H1 (cell line): Measurements from ENCODE around the gene RPSA. TPM values are rescaled to one million over a fixed set of nuclear protein-coding genes. Genes with fewer than 3 reads are reported as not detected.

Source experiments
- CTCF ChIA-PET: fragments of 300-600 bp; sonication (Branson Sonifier 250); formaldehyde crosslinking; loops from one replicate; lab custom pipeline; 2021; ENCODE audit not compliant: partially characterized antibody; lab: Charles Lee
- POLR2A ChIA-PET: fragments of 300-600 bp; sonication (Branson Sonifier 250); formaldehyde crosslinking; loops from one replicate; lab custom pipeline; 2021; ENCODE audit warnings: inconsistent platforms; ENCODE audit not compliant: partially characterized antibody; lab: Charles Lee
- DNase-seq, 2 experiments: peaks; one replicate each; pipeline versions ENCODE4 v3.0.0 to v3.0.0-alpha.2; 2010 to 2022; ENCODE audit warnings: low spot score in 2 of 2, low read depth in 1 of 2, mixed read lengths in 1 of 2
- FAIRE-seq: peaks from 2 replicates; lab custom pipeline; 2011; peaks lifted over from hg19 to GRCh38; lab: Jason Lieb, UNC
- H2AFZ ChIP-seq: 2 replicates; pipeline ENCODE4 v1.8.1; 2012; ENCODE audit warnings: low read length, inconsistent platforms
- H2AK5ac ChIP-seq: 2 replicates; pipeline ENCODE4 v1.6.1; 2013; ENCODE audit warnings: low read depth, low read length
- H2BK120ac ChIP-seq: replicated peaks from 2 replicates; pipeline ENCODE3; 2013; ENCODE audit warnings: low read depth, low read length, inconsistent platforms
- H2BK12ac ChIP-seq: 2 replicates; pipeline ENCODE4 v1.6.1; 2013; ENCODE audit warnings: low read depth, low read length
- H2BK15ac ChIP-seq: 2 replicates; pipeline ENCODE4 v1.6.1; 2013; ENCODE audit warnings: low read length
- H2BK20ac ChIP-seq: 2 replicates; pipeline ENCODE4 v1.6.1; 2013; ENCODE audit warnings: low read length
- H2BK5ac ChIP-seq: 2 replicates; pipeline ENCODE4 v1.6.1; 2013; ENCODE audit warnings: low read depth, low read length
- H3K14ac ChIP-seq: 2 replicates; pipeline ENCODE4 v1.6.1; 2013; ENCODE audit warnings: inconsistent platforms; ENCODE audit not compliant: insufficient read length
- H3K18ac ChIP-seq: 2 replicates; pipeline ENCODE4 v1.6.1; 2013; ENCODE audit warnings: low read length; ENCODE audit errors: extremely low read depth
- H3K23ac ChIP-seq: 2 replicates; pipeline ENCODE4 v1.6.1; 2013; ENCODE audit warnings: inconsistent platforms; ENCODE audit not compliant: insufficient read length
- H3K23me2 ChIP-seq: 2 replicates; pipeline ENCODE4 v1.6.1; 2013; ENCODE audit warnings: low read depth, low read length
- H3K27ac ChIP-seq: 2 replicates; pipeline ENCODE4 v1.6.1; 2011; ENCODE audit warnings: low read depth, low read length, inconsistent platforms
- H3K27me3 ChIP-seq, 4 experiments: replicated peaks in 1 of 4; 1 replicate in 1 of 4; 2 replicates in 3 of 4; pipeline versions ENCODE4 v1.6.1 to v1.8.1; 2011 to 2013; ENCODE audit warnings: low read length in 3 of 4, mild to moderate bottlenecking in 3 of 4, inconsistent platforms in 2 of 4, mixed read lengths in 2 of 4, moderate library complexity in 1 of 4; ENCODE audit not compliant: control insufficient read depth in 3 of 4, insufficient read depth in 3 of 4; ENCODE audit errors: extremely low read depth in 1 of 4
- H3K36me3 ChIP-seq, 4 experiments: 2 replicates each; pipeline versions ENCODE4 v1.6.1 to v1.8.1; 2011 to 2013; ENCODE audit warnings: mild to moderate bottlenecking in 4 of 4, low read length in 3 of 4, moderate library complexity in 2 of 4, control low read depth in 1 of 4, inconsistent platforms in 1 of 4; ENCODE audit not compliant: insufficient read depth in 4 of 4, control insufficient read depth in 2 of 4
- H3K4ac ChIP-seq: replicated peaks from 2 replicates; pipeline ENCODE3; 2013; ENCODE audit warnings: low read length, low read depth, mixed read lengths, inconsistent platforms; ENCODE audit not compliant: insufficient read length
- H3K4me1 ChIP-seq, 4 experiments: replicated peaks in 1 of 4; 1 replicate in 1 of 4; 2 replicates in 3 of 4; pipeline versions ENCODE4 v1.6.1 to v1.8.1; 2011 to 2013; ENCODE audit warnings: low read length in 3 of 4, inconsistent platforms in 2 of 4, mixed read lengths in 1 of 4; ENCODE audit not compliant: insufficient read depth in 4 of 4, control insufficient read depth in 3 of 4
- H3K4me2 ChIP-seq, 2 experiments: 2 replicates each; pipeline versions ENCODE4 v1.6.1 to v1.8.1; 2011 to 2013; ENCODE audit warnings: low read depth in 2 of 2, low read length in 2 of 2, control low read depth in 1 of 2, inconsistent platforms in 1 of 2, mild to moderate bottlenecking in 1 of 2; ENCODE audit not compliant: insufficient read depth in 1 of 2
- H3K4me3 ChIP-seq, 4 experiments: fragments of 200-600, 300-600 bp in 1 of 4; sonication (generic), shearing (Covaris generic), sonication (Bioruptor Twin) in 1 of 4; 2 replicates each; pipeline versions ENCODE4 v1.5.1 to v1.8.1; 2011 to 2016; ENCODE audit warnings: low read length in 4 of 4, low read depth in 3 of 4, control low read depth in 2 of 4, inconsistent platforms in 2 of 4, mild to moderate bottlenecking in 2 of 4, mixed read lengths in 1 of 4, moderate library complexity in 1 of 4; ENCODE audit not compliant: insufficient read depth in 2 of 4; ENCODE audit errors: extremely low read depth in 1 of 4
- H3K56ac ChIP-seq: replicated peaks from 2 replicates; pipeline ENCODE3; 2013; ENCODE audit warnings: low read depth, mild to moderate bottlenecking, mixed read lengths, low read length, inconsistent platforms; ENCODE audit not compliant: insufficient read length
- H3K79me1 ChIP-seq: 2 replicates; pipeline ENCODE4 v1.6.1; 2013; ENCODE audit warnings: low read depth, low read length, control low read depth
- H3K79me2 ChIP-seq, 2 experiments: 2 replicates each; pipeline versions ENCODE4 v1.6.1 to v1.8.1; 2012 to 2013; ENCODE audit warnings: low read length in 2 of 2, mild to moderate bottlenecking in 2 of 2, inconsistent platforms in 1 of 2; ENCODE audit not compliant: insufficient read depth in 2 of 2, control insufficient read depth in 1 of 2
- H3K9ac ChIP-seq, 4 experiments: replicated peaks in 1 of 4; 1 replicate in 1 of 4; 2 replicates in 3 of 4; pipeline versions ENCODE4 v1.6.1 to v1.8.1; 2011 to 2013; ENCODE audit warnings: low read depth in 3 of 4, low read length in 3 of 4, control low read depth in 2 of 4, mild to moderate bottlenecking in 2 of 4, moderate library complexity in 2 of 4, inconsistent platforms in 1 of 4; ENCODE audit errors: extremely low read depth in 1 of 4
- H3K9me3 ChIP-seq, 2 experiments: 2 replicates each; pipeline versions ENCODE4 v1.6.1 to v1.8.1; 2012 to 2013; ENCODE audit warnings: mild to moderate bottlenecking in 2 of 2, moderate library complexity in 2 of 2, control low read depth in 1 of 2, inconsistent platforms in 1 of 2, low read depth in 1 of 2, low read length in 1 of 2, mixed read lengths in 1 of 2; ENCODE audit not compliant: insufficient read depth in 2 of 2
- H4K20me1 ChIP-seq, 2 experiments: replicated peaks in 1 of 2; 2 replicates each; pipeline versions ENCODE3 to v1.8.1; 2011 to 2013; ENCODE audit warnings: inconsistent platforms in 2 of 2, low read length in 2 of 2, mild to moderate bottlenecking in 1 of 2; ENCODE audit not compliant: insufficient read depth in 2 of 2, control insufficient read depth in 1 of 2
- H4K5ac ChIP-seq: 2 replicates; pipeline ENCODE4 v1.6.1; 2013; ENCODE audit warnings: low read length, low read depth, mixed read lengths, inconsistent platforms; ENCODE audit not compliant: insufficient read length
- H4K8ac ChIP-seq: 2 replicates; pipeline ENCODE4 v1.8.0; 2013; ENCODE audit warnings: mild to moderate bottlenecking, moderate library complexity, low read length, inconsistent platforms; ENCODE audit not compliant: insufficient read depth; ENCODE audit errors: extremely low read depth
- H4K91ac ChIP-seq: replicated peaks from 2 replicates; pipeline ENCODE3; 2013; ENCODE audit warnings: low read length, mixed read lengths, inconsistent platforms; ENCODE audit not compliant: insufficient read length
- ASH2L ChIP-seq: fragments of 200-600, 300-600 bp; sonication (generic); IDR thresholded peaks from one replicate; pipeline ENCODE4 v1.7.1; 2017; ENCODE audit warnings: low read length
- BACH1 ChIP-seq: IDR thresholded peaks from 2 replicates; pipeline ENCODE4 v1.6.1; 2012; ENCODE audit warnings: low read length, improper control_type of control experiment
- BCL11A ChIP-seq, 2 experiments: IDR thresholded peaks; one replicate each; pipeline ENCODE4 v1.6.1; 2011; ENCODE audit warnings: low read depth in 2 of 2, low read length in 2 of 2, mild to moderate bottlenecking in 2 of 2
- E2F6 ChIP-seq: IDR thresholded peaks from 2 replicates; pipeline ENCODE4 v1.6.1; 2012; ENCODE audit warnings: inconsistent platforms
- EGR1 ChIP-seq: IDR thresholded peaks from 2 replicates; pipeline ENCODE4 v1.6.1; 2011; ENCODE audit warnings: low read depth, low read length, borderline replicate concordance
- JUND ChIP-seq: IDR thresholded peaks from 2 replicates; pipeline ENCODE4 v1.6.1; 2011; ENCODE audit warnings: mild to moderate bottlenecking, improper control_type of control experiment, low read length
- KDM5A ChIP-seq: fragments of 200-600 bp; IDR thresholded peaks from 2 replicates; pipeline ENCODE4 v1.7.1; 2012; ENCODE audit warnings: mild to moderate bottlenecking, low read length, inconsistent platforms, mixed read lengths
- POLR2A ChIP-seq, 2 experiments: IDR thresholded peaks; 1 replicate in 1 of 2; 2 replicates in 1 of 2; pipeline ENCODE4 v1.6.1; 2011; ENCODE audit warnings: low read depth in 2 of 2, low read length in 2 of 2, mild to moderate bottlenecking in 2 of 2; ENCODE audit errors: control extremely low read depth in 1 of 2
- POLR2AphosphoS5 ChIP-seq: IDR thresholded peaks from 2 replicates; pipeline ENCODE4 v1.6.1; 2011; ENCODE audit warnings: low read depth, low read length
- RAD21 ChIP-seq, 2 experiments: IDR thresholded peaks in 1 of 2; conservative IDR thresholded peaks in 1 of 2; 2 replicates each; pipeline ENCODE4 v1.6.1; 2011; ENCODE audit warnings: low read depth in 2 of 2, low read length in 2 of 2, improper control_type of control experiment in 1 of 2, inconsistent platforms in 1 of 2, mild to moderate bottlenecking in 1 of 2, moderate library complexity in 1 of 2
- RBBP5 ChIP-seq: IDR thresholded peaks from 2 replicates; pipeline ENCODE4 v1.7.1; 2012; ENCODE audit warnings: low read depth, mild to moderate bottlenecking, inconsistent platforms, low read length, moderate library complexity, borderline replicate concordance
- SUZ12 ChIP-seq: fragments of 200-600 bp; sonication (generic); IDR thresholded peaks from 2 replicates; pipeline ENCODE4 v1.6.1; 2012; ENCODE audit warnings: mild to moderate bottlenecking, inconsistent platforms, low read length, moderate library complexity, mixed read lengths
- WGBS, 2 experiments: shearing (Covaris generic) in 1 of 2; methylation state at CpG; one replicate each; pipeline versions ENCODE4 v1.1.6 to v1.1.7; 2013 to 2015; ENCODE audit warnings: low lambda C conversion rate in 2 of 2, mixed read lengths in 2 of 2, inconsistent platforms in 1 of 2, low coverage in 1 of 2, missing lambda C conversion rate in 1 of 2; ENCODE audit not compliant: insufficient replicate concordance in 2 of 2, insufficient coverage in 1 of 2, insufficient read length in 1 of 2; ENCODE audit errors: extremely low coverage in 1 of 2, missing lambda C conversion rate in 1 of 2; 5-methylcytosine and 5-hydroxymethylcytosine counted together
- polyA plus RNA-seq, 7 experiments: library from polyadenylated mRNA; depleted of rRNA in 3 of 7; stranded (reverse) in 5 of 7; unstranded in 2 of 7; fragments of >200 nt in 5 of 7; fragments of 200-250 nt in 2 of 7; gene quantifications; 1 replicate in 5 of 7; 2 replicates in 1 of 7; 4 replicates in 1 of 7; pipeline versions ENCODE4 v1.2.1 to v1.2.3, GENCODE V29; 2011 to 2013; ENCODE audit warnings: missing spikeins in 2 of 7, mixed read lengths in 2 of 7
- total RNA-seq: library from RNA; stranded (reverse); fragmentation: NEBNext Ultra II Directional; extraction: Animal tissue kit (Norgen Biotek cat#: 25700); gene quantifications from 2 replicates; pipeline ENCODE4 v1.2.1, GENCODE V29; 2021

Gene RPSA
- total and polyA plus RNA-seq, 2 of the 8 experiments (the other 6 are each of a cell fraction or from before 2014, with no cell fraction given), result 2,661 to 7,468 TPM

DNA sequence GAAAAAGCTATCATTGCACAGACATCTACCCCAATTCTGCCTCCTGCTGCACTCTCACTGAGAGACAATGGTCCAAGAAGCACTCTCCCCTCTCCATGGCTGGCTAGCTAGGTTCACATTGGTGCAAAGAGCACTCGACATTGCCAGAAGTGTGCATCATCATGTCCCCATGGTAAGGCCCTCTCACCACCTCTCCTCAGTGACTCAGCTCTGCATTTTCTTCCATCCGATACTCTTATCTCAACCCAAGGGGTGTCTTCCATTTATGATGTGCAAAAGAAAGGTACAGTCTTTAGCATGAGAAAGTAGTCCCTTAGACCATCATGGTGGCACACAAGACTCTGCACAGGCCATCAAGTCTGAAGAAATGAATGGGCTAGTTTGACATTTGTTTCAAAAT, 14.0 kb downstream of the RPSA start:
- Histone ChIP-seq H4K20me1 (no peaks in the 10 kb centered on the region), H3K18ac (no peak overlapping the region), H3K4me2 (no peak overlapping the region), H4K91ac (no peak overlapping the region), H2BK15ac (no peak overlapping the region), H2AFZ (no peak overlapping the region), H2BK20ac (no peak overlapping the region), H3K27ac (no peak overlapping the region), H3K9me3 (no peaks in the 10 kb centered on the region), H3K36me3 (no peaks in the 10 kb centered on the region; a peak in 1 of 8 replicates), H3K79me1 (no peaks in the 10 kb centered on the region), H3K4me3 (no peak overlapping the region), H2BK120ac (no peak overlapping the region), H3K4ac (no peak overlapping the region), H3K9ac (no peak overlapping the region), H3K4me1 (peaks cover 0 to 3% (median 0%) of the 10 kb centered on the region in 4 experiments; a peak in 3 of 7 replicates), H4K5ac (no peak overlapping the region), H4K8ac (no peak overlapping the region), H3K79me2 (no peaks in the 10 kb centered on the region), H2BK12ac (no peak overlapping the region), H2BK5ac (no peak overlapping the region), H3K56ac (no peak overlapping the region), H3K14ac (no peak overlapping the region), H3K23ac (no peak overlapping the region), H3K23me2 (no peaks in the 10 kb centered on the region), H3K27me3 (no peaks in the 10 kb centered on the region), H2AK5ac (no peak overlapping the region)
- 88% methylated on average over 2 of the region's 2 CpGs; no CpG with 5 or more reads in 1 of the 2 experiments for WGBS, 2 experiments
- ChIA-PET POLR2A (interaction anchor here (1.1 kb wide), 1 partner anchor 21 kb away, joined by 3 read pairs; no protein-coding TSS in a partner anchor), CTCF (interaction anchor here (0.9 to 1.0 kb wide), 3 partner anchors 13 to 78 kb away, joined by 3 to 6 read pairs (median 3); no protein-coding TSS in a partner anchor)
- DNase-seq (no peak), FAIRE-seq (no peak)
- TF ChIP-seq E2F6 (no peak), RAD21 (IDR thresholded peaks at IDR 0.05 in 1 of 2, conservative IDR thresholded peaks at IDR 0.05 in 1 of 2; ENCODE audit: low read depth in 2 of 2, low read length in 2 of 2) (no peak), RBBP5 (no peak), BCL11A (IDR thresholded peaks at IDR 0.05; ENCODE audit: low read depth in 2 of 2, low read length in 2 of 2) (no peak), SUZ12 (no peak), JUND (no peak), POLR2A (IDR thresholded peaks at IDR 0.05; ENCODE audit: control extremely low read depth in 1 of 2, low read depth in 2 of 2, low read length in 2 of 2) (no peak), ASH2L (no peak), POLR2AphosphoS5 (no peak), KDM5A (no peak), BACH1 (no peak), EGR1 (no peak)
